GM18951 (cell line): Measurements from ENCODE around the gene MST1R.
"Not testable (repeated sequence)": the region's sequence is repeated elsewhere in the genome, so short reads cannot be mapped to it uniquely, and the experiment has no call there.

Source experiments
- POLR2A ChIP-seq: IDR thresholded peaks from 4 replicates; pipeline ENCODE4 v1.6.1; 2011; ENCODE audit warnings: mild to moderate bottlenecking; ENCODE audit not compliant: insufficient read length, insufficient read depth; ENCODE audit errors: extremely low read depth
- in situ Hi-C: fragments of 300-500 bp; cut with MboI; formaldehyde crosslinking; loops from one replicate; pipeline ENCODE4 v1.12.0; 2022; ENCODE audit warnings: low sequenced_read_pairs, mixed read lengths, inconsistent platforms; ENCODE audit not compliant: unreplicated experiment

Gene MST1R

GRCh38 chr3:49903451-49904424, at the start of gene MST1R:
Gene MST1R (minus strand): TSS chr3:49903873. CDS start chr3:49903609, 264 bp downstream.
- in situ Hi-C loops = no loop called here
- TF ChIP-seq POLR2A = peak; percentile 63

- in situ Hi-C loops = no loop called here
- TF ChIP-seq POLR2A = no peak
Measured at GRCh38 chr3:49952924-49953323, 49.3 kb upstream of the MST1R start.

GRCh38 chr3:49942651-49943050, 39.0 kb upstream of the MST1R start:
- in situ Hi-C loops = no loop called here
- no peak for TF ChIP-seq POLR2A

- TF ChIP-seq POLR2A = no peak
- in situ Hi-C loops = no loop called here
Measured at GRCh38 chr3:49940667-49941249, 37.1 kb upstream of the MST1R start.

- in situ Hi-C loops = no loop called here
- peak; percentile 89 for TF ChIP-seq POLR2A
Measured at GRCh38 chr3:49939858-49940666, 36.4 kb upstream of the MST1R start, which contains the start of gene RBM6. Gene RBM6 (plus strand): TSS chr3:49940150. CDS start chr3:49962642, 22,492 bp downstream.

- TF ChIP-seq POLR2A = no peak
- in situ Hi-C loops = no loop called here
Measured at GRCh38 chr3:49937090-49937489, 33.4 kb upstream of the MST1R start.

GRCh38 chr3:49932281-49932680, 28.6 kb upstream of the MST1R start:
- in situ Hi-C loops = not testable (repeated sequence)

- in situ Hi-C loops = no loop called here
- no peak for TF ChIP-seq POLR2A
Measured at GRCh38 chr3:49930922-49931321, 27.2 kb upstream of the MST1R start.

GRCh38 chr3:49930168-49930690, 26.6 kb upstream of the MST1R start:
- in situ Hi-C loops = no loop called here
- no peak for TF ChIP-seq POLR2A

- peak; percentile 71 for TF ChIP-seq POLR2A
- in situ Hi-C loops = no loop called here
Measured at GRCh38 chr3:49929291-49930167, 25.9 kb upstream of the MST1R start, which contains the start of gene MON1A. Gene MON1A (minus strand): TSS chr3:49929811. CDS start chr3:49913346, 16,465 bp downstream.

- no peak for TF ChIP-seq POLR2A
- in situ Hi-C loops = no loop called here
Measured at GRCh38 chr3:49928481-49929017, 24.9 kb upstream of the MST1R start.

GRCh38 chr3:49927798-49928197, 24.1 kb upstream of the MST1R start:
- in situ Hi-C loops = no loop called here
- no peak for TF ChIP-seq POLR2A
